ENCODE measurements around the gene DUOXA1. TPM values are rescaled to one million over a fixed set of nuclear protein-coding genes. Genes with fewer than 3 reads are reported as not detected.

Gene DUOXA1, protein sequence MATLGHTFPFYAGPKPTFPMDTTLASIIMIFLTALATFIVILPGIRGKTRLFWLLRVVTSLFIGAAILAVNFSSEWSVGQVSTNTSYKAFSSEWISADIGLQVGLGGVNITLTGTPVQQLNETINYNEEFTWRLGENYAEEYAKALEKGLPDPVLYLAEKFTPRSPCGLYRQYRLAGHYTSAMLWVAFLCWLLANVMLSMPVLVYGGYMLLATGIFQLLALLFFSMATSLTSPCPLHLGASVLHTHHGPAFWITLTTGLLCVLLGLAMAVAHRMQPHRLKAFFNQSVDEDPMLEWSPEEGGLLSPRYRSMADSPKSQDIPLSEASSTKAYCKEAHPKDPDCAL
- 1.3 TPM in 1 of 2 replicates, not detected in the other for total RNA-seq (2014; rRNA removed)
- percentile 17 among the genes with signal in this experiment for Bru-seq, nascent RNA
- BruChase-seq, experiment 1, labeled RNA remaining after a 6-hour chase, result percentile 40 among the genes with signal in this experiment
- percentile 46 among the genes with signal in this experiment for BruChase-seq, experiment 2, labeled RNA remaining after a 2-hour chase
- long read RNA-seq, result 0 reads

DNA sequence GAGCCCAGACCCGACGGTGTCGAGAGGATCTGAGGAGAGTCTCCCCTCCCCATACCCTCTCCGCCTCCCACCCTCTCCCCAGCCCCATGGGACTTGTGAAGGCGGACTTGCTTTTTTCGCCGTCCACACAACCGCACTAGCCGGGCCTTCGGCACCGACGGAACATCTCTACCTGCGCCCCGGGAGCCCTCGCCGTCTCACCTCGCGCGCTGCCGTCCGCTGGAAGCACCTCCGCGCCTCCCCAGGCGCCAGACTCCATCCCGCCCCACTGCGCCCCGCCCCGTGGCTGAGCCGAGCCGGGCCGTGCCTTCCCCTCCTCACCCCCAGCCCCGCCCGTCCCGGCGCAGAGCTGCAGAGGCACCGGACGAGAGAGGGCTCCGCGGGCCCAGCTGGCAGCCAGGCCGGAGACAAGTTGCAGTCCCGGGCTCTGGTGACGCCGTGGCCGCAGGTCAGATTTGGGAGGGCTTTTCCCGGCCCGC, at the start of gene DUOXA1, which contains the start of gene DUOX1:
Gene DUOXA1 (minus strand): TSS at position 229 of the 479 bp plus-strand sequence. CDS start 6,865 bp downstream, outside the sequence.
Gene DUOX1 (plus strand): TSS at position 344 of the 479 bp plus-strand sequence. CDS start 1,973 bp downstream, outside the sequence.
- Histone ChIP-seq H3K4me1 (ENCODE audit: insufficient read depth, low read length) (no peaks in the 10 kb centered on the region; the same call in 1 of the 2 replicates), H3K79me2 (ENCODE audit: low read length) (no peaks in the 10 kb centered on the region), H4K20me1 (ENCODE audit: low read length) (no peaks in the 10 kb centered on the region), H3K27me3 (ENCODE audit: low read length) (no peaks in the 10 kb centered on the region), H3K9ac (ENCODE audit: low read length) (no peak within 1 kb of the TSS), H2AFZ (ENCODE audit: low read length) (no peak within 1 kb of the TSS), H3F3A (ENCODE audit: low read length, unreplicated experiment) (no peaks in the 10 kb centered on the region), H3K9me3 (ENCODE audit: low read length) (no peaks in the 10 kb centered on the region), H3K9me2 (replicated peaks; ENCODE audit: low read length) (no peaks in the 10 kb centered on the region), H3K36me3 (ENCODE audit: low read depth, low read length) (no peaks in the 10 kb centered on the region), H3K27ac (ENCODE audit: low read length) (no peak within 1 kb of the TSS), H3K4me3 (ENCODE audit: low read length) (no peak within 1 kb of the TSS), H3K4me2 (ENCODE audit: low read length) (no peak within 1 kb of the TSS)
- intact Hi-C loops (cut with micrococcal nuclease), result loop anchor here (10.0 kb wide), 2 partner anchors 75 to 165 kb away; no protein-coding TSS in a partner anchor
- DNase-seq, result no peak
- POLR2A ChIA-PET (ENCODE audit: unreplicated experiment), result no interaction called here
- no peak for TF ChIP-seq EZH2 (IDR thresholded peaks at IDR 0.05; ENCODE audit: low read length, unreplicated experiment)
- TF ChIP-seq, protein P1, sequence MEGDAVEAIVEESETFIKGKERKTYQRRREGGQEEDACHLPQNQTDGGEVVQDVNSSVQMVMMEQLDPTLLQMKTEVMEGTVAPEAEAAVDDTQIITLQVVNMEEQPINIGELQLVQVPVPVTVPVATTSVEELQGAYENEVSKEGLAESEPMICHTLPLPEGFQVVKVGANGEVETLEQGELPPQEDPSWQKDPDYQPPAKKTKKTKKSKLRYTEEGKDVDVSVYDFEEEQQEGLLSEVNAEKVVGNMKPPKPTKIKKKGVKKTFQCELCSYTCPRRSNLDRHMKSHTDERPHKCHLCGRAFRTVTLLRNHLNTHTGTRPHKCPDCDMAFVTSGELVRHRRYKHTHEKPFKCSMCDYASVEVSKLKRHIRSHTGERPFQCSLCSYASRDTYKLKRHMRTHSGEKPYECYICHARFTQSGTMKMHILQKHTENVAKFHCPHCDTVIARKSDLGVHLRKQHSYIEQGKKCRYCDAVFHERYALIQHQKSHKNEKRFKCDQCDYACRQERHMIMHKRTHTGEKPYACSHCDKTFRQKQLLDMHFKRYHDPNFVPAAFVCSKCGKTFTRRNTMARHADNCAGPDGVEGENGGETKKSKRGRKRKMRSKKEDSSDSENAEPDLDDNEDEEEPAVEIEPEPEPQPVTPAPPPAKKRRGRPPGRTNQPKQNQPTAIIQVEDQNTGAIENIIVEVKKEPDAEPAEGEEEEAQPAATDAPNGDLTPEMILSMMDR (conservative IDR thresholded peaks at IDR 0.05; ENCODE audit: low read depth, low read length), result no peak
- TF ChIP-seq EZH2phosphoT487 (IDR thresholded peaks at IDR 0.05; ENCODE audit: borderline replicate concordance, low read length), result no peak
- BruUV-seq (replicated peaks), result no TSS peak
- CTCF ChIA-PET, result no interaction called here
- ATAC-seq, result peak; percentile 55

DNA sequence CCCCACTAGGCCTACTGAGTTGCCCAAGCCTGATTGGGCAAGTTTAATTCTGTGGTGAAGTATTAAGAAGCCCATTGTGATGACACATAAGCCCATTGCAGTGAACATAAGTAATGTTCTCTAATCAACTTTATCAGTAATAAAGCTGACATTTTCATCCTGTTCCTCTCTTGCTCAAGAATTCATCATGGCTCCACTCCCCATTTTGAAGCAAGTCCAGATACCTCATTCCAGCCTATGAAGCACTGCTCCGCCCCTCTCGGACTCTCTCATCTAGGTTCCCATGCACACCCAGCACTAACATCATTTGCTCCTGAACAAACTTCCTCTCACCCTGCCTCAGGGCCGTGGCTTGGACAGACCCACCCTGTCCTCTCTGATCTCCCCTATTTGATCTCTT, 47.6 kb upstream of the DUOXA1 start:
- ChIA-PET POLR2A (ENCODE audit: unreplicated experiment) (no interaction called here), CTCF (no interaction called here)
- H3K4me1 ChIP-seq (ENCODE audit: insufficient read depth, low read length), result peaks cover 11% of the 10 kb centered on the region
- ATAC-seq (no peak), DNase-seq (no peak)
- intact Hi-C loops (cut with micrococcal nuclease), result no loop called here
- H3K36me3 ChIP-seq (ENCODE audit: low read depth, low read length), result no peaks in the 10 kb centered on the region
- no peaks in the 10 kb centered on the region for H3K79me2 ChIP-seq (ENCODE audit: low read length)
- H3K9me3 ChIP-seq (ENCODE audit: low read length), result no peaks in the 10 kb centered on the region
- TF ChIP-seq, protein P1 (conservative IDR thresholded peaks at IDR 0.05; ENCODE audit: low read depth, low read length), result no peak
- TF ChIP-seq EZH2 (IDR thresholded peaks at IDR 0.05; ENCODE audit: low read length, unreplicated experiment) (no peak), EZH2phosphoT487 (IDR thresholded peaks at IDR 0.05; ENCODE audit: borderline replicate concordance, low read length) (no peak)
- no peak overlapping the region for H3K4me2 ChIP-seq (ENCODE audit: low read length)
- no peaks in the 10 kb centered on the region for H3F3A ChIP-seq (ENCODE audit: low read length, unreplicated experiment)
- no peaks in the 10 kb centered on the region for H3K27me3 ChIP-seq (ENCODE audit: low read length)
- H3K4me3 ChIP-seq (ENCODE audit: low read length), result no peak overlapping the region
- no peak overlapping the region for H3K27ac ChIP-seq (ENCODE audit: low read length)
- H2AFZ ChIP-seq (ENCODE audit: low read length), result no peak overlapping the region
- no peaks in the 10 kb centered on the region for H3K9me2 ChIP-seq (replicated peaks; ENCODE audit: low read length)
- H4K20me1 ChIP-seq (ENCODE audit: low read length), result no peaks in the 10 kb centered on the region
- H3K9ac ChIP-seq (ENCODE audit: low read length), result no peak overlapping the region
- BruUV-seq (replicated peaks), result no TSS peak

All from PC-3 (cell line).